HG03521 (cell line): Measurements from ENCODE around the gene BNC2.
"Not testable (repeated sequence)": the region's sequence is repeated elsewhere in the genome, so short reads cannot be mapped to it uniquely, and the experiment has no call there.

Experiments
- ATAC-seq: cut with Tn5 transposase; IDR thresholded peaks from one replicate; pipeline ENCODE4 v1.9.1; 2021; ENCODE audit warnings: mild to moderate bottlenecking, moderate library complexity; ENCODE audit not compliant: unreplicated experiment

The BNC2 gene

DNA sequence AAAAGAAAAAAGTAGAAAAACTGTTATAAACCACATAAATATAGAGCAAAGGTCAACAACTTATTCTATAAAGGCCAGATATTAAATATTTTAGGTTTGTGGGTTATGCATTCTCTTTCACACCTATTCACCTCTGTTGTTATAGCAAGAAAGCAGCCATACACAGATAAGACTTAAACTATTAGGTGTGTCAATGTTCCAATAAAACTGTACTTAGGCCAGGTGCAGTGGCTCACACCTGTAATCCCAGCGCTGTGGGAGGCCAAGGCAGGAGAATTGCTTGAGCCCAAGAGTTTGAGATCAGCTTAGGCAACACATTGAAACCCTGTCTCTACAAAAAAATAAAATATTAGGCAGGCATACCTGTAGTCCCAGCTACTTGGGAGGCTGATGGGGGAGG lies 314.7 kb downstream of the BNC2 start:
- ATAC-seq, result no peak

DNA sequence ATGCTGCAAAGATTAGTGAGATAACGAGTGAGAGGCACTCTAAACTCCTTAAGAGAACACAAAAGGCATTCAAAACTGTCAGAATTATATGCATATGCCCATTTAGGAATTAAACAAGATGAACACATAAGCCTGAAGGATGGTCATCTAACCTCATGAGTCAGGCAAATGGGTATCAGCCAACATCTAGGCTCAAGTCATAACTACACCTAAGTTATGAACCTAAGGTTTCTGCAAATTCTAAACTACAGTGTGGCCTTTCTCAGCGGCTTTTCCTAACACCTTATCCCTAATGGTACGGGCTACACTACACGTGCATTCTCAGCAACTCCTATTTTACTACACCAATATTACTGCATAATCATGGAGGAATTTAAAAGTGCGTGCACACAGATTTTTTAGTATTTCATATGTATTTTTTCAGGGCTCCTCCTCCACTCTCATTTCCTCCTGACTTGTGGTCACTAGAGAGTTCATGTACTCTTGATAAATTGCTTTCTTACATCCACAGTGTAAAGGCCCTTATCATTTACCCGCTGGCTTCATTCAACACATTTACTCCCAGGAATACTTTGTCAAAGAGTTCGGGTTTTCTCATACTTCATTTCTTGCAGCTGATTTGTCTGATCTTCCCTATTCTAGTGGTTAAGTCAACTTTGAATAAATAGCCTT lies 316.5 kb downstream of the BNC2 start:
- ATAC-seq, result no peak

DNA sequence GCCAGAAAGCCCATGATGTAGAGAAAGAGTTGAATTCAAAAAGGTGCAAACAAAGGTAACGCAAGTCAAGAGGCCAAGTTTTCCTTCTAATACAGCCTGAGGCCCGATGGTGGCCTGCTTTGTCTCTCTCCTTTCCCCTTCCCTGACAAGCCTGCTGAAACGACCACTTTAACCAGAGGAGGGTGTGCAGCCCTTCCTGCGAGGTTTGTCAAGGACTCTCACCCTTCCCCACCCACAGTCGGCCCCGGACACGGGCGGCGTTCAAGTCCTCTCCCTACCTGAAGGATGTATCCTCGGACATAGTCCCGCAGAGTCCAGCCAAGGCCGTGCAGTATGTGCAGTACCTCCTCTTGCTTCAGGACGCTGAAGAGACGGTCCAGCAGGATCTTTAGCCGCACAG lies 318.2 kb downstream of the BNC2 start:
- ATAC-seq, result no peak

DNA sequence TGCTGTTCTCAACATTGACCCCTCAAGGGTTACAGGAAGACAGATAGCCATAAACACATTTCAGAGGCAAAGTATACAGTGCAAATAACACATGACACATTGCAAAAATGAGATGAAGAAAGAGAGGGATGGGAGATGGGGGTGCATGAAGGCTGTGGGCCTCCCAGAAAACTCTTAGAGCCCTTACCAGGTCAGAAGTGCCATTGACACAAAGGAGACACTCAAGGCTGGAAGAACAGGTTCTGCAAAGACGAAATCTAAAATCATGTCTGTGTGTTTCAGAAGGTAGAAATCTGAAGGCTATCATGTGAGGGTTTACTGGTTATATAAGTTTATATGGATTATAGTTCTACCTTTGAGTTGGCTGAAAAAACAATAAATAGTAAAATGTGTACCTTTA lies 318.8 kb downstream of the BNC2 start:
- no peak for ATAC-seq

DNA sequence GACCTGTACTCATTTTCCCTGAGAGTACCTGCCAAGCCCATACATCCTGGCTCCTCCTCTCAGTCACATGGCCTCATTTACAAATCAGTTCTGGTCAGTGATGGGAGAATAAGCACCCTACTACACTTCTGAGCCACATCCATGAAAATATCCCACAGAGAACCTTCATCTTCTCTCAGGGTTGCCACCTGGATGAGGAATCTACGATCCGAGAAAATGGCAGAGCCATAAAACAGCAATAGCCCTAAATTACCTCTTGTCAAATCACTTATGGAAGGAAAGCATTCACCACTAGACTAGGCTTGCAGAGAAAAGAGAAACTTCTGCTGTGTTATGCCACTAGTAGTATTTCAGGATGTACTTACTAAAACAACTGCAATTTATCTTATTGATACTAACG lies 324.8 kb downstream of the BNC2 start:
- ATAC-seq, result no peak

DNA sequence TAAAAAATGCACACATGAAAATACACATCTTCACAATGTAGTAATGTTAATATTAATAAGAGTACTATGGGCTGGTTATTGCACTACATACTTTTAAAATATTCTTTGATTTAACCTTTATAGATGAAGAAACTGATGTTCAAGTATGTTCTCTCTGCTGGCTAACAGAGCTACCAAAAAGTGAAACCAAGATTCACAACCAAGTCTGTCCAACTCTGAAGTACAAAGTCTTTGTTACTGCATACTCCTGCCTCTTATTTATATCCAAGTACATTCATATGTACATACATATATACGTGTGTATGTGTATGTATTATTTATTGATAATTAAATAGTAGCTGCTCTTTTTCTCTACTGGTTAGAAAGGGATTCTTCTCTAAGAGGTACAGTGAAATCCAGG lies 325.6 kb downstream of the BNC2 start:
- no peak for ATAC-seq

DNA sequence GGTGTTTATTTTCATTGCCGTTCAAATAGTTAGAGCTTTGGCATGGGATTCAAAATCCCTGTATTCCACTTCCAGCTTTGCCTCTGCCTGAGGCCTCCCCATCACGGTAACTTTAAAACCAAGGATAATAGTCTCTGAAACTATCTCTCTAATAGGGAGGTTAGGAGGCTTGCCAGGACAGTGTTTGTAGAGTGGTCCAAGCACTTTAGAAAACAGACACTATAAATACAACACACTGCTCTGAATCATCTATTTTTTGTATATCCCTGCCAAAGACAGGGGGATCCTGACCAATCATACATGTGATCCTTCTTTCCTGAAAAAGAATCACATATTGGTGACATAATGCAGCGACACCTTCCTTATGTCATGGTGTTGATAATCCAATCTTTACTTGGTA lies 326.8 kb downstream of the BNC2 start:
- ATAC-seq, result no peak

DNA sequence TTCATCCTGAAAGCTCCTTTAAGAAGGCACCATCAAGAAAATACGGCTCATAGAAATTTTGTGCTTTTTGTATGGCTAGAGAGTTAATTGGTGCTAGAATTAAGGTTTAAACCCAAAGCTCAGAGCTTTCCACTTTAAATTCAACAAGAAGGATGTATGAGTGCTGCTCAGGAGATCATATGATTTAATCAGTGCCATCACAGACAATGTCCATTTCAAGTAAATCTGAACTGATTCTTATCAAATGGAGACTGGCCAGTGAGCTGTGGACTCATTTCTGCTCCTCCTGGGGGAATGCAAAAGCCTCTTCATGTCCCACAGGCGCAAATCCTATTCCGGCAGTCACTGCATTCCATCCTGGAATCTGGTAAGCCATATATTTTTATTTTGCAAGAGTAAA lies 327.2 kb downstream of the BNC2 start:
- no peak for ATAC-seq

DNA sequence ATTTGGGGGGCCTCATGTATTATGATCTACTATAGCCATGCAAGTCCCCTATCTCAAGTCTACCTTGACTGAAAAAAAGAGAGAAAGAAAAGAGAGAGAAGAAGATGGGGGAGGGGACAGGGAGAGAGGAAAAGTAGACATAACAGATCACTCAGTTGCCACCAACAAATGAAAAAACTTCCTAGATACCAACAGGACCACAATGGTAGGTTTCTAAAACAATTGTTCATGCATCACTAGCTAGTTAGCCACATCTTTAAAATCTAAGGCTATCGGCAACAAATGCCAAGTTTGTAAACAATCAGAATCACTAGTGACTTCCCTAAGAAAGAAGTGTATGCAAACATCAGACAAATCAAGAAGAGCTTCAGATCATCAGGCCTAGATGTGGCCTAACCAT lies 328.2 kb downstream of the BNC2 start:
- ATAC-seq, result no peak

DNA sequence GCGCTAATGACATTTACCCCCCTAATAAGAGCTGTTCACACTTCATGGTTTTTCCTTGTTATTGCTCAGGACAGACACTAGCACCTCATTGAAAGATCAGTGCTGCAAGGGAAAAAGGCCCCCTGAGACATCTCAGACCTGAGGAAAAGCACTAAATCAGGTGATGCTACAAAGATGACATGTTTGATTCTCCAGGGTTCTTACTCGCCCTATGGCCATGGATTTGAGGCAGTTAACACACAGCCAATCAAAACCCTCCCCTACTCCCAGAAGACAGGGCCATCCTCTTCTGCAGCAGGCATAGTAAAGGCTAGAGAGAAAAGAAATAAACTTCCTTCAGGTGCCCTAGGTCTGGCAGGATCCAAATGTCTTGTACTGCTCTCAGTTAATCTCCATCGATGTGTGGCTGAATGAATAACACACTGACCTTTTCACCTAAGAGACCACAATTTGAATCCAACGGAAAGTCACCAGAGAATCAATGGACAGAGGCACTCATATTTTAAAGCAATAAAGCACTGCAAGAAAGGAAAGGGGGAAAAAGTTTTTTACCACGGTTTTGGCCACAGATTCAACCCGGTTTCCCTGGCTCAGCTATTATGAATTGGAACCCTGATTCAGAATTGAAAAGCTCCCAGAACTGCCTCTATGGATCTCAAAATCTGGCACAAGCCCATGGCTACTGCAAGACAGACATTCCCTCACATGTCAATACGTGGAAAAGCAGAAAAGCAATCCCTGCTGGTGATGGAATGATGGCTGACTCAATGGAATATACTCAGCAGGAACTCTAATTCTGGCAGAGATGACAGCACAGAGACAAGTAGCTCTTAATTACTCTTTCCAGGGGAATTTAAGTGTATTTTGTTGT lies 329.5 kb downstream of the BNC2 start:
- no peak for ATAC-seq

DNA sequence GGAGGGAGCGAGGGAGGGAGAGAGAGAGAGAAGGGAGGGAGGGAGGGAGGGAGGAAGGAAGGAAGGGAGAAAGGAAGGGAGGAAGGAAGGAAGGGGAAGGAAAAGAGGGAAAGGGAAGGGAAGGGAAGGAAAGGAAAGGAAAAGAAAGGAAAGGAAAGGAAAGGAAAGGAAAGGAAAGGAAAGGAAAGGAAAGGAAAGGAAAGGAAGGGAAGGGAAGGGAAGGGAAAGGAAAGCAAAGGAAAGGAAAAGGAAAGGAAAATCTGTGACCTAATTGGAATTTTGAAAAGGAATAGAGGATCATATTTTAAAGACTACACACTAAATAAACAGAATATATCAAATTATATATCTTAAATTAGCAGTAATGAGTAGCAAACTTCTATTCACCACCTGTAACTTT lies 330.8 kb downstream of the BNC2 start:
- not testable (repeated sequence) for ATAC-seq

DNA sequence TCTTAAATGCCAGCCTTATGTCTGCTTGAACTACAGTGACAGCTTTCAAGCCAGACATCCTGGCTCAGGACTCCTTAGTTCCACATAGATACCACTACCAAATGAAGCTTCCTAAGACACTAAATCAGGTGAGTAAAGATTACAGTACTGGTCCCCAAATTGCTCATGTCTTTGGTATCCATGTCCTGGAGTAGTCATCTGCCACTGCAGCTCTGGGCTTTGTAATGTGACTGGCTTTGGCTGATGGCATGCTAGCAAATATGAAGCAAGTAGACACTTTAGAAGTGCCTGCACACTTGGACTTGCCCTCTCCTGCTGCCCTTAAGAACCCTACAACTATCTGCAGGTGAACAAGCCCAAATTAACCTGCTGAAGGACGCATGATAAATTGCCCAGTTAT lies 334.9 kb downstream of the BNC2 start:
- no peak for ATAC-seq

DNA sequence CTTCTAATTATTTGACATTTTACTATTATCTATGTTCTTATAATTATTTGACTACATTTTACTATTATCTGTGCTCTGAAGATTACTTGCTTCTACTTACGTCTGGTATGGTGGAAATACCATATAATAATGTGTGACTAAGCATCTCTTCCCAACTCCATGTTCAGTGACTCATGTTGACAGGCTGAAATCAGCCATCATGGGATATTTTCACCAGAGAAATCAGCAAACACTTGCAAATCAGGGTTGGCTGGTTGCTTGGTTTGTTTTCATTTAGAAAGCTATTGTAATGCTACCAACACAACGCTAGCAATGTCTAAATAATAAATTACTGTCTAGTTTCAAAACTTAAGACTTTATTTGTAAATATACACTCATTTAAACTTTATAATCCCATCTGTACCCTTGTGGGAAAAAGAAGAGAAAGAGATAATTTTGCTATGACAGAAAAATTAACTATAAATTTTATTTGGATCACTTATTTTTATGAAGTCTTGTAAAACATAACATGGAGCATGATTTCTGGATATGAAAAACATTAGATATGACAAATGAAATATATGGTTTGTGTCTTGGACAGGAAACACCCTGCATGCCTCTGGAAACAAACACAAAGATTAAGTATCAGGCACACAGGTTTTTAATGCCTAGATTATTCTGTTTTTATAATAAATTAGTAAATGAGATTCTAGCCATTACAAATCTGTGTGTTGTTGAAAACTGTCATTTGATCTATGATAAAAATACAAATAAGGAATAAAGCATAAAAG lies 337.6 kb downstream of the BNC2 start:
- ATAC-seq, result no peak

DNA sequence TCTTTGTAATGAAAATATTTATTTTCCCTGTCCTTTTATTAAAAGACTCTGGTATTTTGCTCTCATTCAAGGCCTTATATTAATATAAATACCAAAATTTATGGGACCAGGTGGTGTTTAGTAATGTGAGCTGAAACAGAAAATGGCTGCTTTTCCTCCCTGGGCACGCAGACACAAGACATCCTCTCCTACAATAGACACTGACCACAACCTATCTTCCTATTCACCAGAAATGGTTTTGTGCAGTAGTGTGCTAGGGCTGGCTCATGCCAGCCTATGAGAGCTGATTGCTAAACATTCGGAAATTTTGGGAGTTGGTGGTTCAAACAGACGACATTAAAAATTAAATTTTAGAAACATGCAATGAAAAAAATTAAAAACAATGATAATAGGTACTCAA lies 338.2 kb downstream of the BNC2 start:
- no peak for ATAC-seq

DNA sequence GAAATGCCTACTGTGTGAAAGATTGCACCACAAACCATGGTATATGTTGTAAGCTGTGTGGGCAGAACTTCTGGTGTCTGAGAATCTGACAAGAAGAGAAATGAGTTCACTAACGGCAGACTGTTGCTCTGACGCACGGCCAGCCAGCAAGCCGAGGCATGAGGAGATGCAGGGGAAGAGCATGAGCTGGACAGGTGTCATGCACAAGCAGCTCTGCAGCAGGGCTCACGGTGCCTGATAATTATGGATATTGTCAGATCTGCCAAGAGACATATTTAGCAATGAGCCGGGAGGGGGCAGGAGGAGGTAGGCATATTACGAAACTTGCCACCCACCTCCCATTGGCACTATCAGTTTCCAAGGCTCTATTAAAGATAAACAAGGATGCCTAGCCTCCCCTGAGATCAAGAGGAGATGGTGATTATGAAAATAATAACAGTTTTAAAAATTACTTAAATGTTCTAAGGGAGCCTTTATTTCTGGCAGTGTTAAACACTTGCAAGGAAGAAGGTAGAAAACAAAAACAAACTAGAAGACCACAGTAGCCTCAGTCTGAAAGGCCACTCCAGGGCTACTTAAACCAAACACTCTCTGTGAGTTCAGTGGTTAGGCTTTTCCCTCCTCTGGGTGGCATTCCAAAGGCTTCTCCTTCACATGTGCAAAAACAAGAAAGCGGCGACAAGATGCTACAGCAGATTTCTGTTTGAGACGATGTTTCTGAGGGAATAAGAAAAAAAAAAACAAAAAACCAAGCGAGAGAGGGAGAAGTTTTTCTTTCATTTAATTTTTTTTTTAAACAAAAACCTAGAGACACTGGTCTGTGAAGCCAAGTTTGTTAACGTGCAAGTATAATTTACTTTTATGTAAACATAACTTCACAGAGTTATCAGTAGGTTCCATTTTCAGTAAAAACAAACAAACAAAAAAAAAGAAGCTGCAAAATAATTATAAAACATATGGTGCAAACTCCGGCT lies 339.5 kb downstream of the BNC2 start:
- no peak for ATAC-seq

DNA sequence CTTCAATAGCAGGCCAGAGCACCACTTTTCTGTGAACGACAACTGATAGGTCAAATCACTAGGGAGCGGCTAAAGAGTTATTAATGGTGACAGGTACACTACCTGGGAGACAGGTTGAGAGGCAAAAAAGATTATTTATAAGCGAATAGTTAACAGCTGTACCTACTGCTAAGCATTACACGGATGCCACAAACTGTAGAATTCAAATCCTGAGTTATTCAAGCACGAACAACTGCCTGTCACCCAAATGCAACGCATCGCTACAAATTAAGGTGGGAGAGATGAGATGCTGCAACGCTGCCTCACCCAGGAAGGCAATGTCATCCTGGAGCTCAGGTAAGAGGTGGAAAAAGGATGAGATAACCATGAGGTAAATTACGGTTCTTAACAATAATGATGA lies 342.9 kb downstream of the BNC2 start:
- no peak for ATAC-seq

DNA sequence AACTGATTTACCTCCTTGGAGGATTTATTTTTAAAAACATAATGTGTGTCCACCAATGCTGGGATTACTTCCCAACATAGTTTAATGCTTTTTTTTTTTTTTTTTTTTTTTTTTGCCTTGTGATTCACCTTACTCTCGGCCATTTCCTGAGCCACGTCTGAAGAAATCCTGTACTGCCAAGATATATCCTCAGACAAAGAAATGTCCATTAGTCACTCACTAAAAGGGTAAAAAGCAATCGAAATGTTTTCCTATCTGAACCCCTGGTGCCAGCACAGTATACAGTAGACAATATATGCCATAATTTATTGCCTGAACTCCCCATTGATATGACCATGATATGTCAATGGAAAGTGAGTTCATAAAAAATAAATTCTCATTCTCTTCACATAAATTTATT lies 344.1 kb downstream of the BNC2 start:
- ATAC-seq, result no peak

DNA sequence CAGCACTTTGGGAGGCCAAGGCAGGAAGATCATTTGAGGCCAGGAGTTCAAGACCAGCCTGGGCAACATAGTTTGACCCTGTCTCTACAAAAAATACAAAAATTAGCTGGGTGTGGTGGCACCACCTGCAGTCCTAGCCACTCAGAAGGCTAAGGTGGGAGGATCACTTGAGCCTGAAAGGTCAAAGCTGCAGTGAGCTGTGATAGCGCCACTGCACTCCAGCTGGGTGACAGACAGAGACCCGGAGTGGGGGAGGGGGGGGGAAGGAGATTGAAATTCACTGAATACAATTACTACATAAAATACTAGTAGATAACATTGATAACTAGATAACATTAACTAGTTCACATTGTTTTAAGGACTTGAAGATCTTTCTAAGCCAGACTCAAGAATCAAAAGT lies 345.6 kb downstream of the BNC2 start:
- no peak for ATAC-seq

DNA sequence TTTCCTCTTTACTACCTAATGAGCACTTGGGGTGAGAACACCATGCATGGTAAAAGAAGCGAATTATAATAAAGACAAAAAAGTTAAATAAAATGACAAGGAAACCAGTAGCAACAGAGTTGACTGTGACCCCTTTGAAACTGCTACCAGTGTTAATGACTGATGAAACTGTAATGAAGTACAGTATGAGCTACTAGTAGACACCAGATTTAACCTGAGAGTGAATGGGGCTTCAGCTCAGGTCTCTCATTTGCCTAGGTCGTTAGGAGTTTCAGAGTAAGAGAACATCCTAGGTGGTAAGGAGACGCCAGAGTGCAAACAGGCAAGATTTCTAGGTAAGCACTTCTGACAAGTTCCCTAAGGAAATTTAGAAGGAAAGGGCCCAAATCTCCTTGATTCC lies 346.4 kb downstream of the BNC2 start:
- no peak for ATAC-seq

DNA sequence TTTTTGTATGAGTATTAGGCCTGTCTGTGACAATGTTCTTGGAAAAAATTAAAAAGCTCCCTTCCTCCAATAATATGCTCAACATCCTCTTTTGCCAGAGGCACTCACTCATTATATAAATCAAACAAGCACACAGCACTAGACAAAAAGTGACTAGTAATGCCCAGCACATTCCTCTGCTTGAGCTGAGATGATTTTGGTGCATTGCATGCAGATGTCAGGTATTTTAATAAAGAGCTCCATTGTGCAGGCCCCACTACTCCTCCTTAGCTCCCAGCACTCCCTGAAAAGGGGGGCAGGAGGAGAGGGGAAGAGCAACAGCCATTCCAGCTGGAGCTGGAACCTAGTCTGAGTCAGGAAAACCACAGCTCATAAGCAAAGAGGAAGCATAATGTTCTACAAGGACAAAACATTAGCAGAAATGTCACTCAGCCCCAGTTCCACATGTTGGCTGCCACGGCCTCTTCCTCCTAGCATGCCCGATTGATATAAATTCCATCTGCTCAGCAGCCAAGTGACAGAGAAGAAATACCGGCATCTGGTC lies 348.5 kb downstream of the BNC2 start:
- no peak for ATAC-seq
